ENCODE data around the gene CRIM1.

The CRIM1 gene

DNA sequence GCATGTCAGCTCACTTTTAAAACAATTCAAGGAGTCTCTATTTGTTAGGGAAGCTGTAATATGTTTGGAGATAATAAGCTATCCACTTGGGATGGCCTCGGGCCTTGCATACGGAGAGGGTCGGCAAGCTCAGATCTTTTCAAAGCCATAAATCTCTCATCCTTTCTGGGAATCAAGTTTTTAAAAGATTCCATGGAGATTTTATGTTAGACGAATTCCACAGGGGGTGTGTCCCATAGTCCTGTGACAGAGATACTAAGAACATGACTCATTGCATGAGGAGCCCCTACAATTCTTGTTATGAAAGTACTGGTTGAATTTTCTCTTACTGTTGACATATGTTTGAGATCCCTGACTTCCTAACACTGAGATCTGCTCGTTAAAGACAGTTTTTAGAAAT, 133.7 kb downstream of the CRIM1 start:
- Histone ChIP-seq H3K27me3 (ENCODE audit: insufficient read depth, low read length, poor library complexity, severe bottlenecking) (no peaks in the 10 kb centered on the region), H3K4me3 (ENCODE audit: low read length, poor library complexity, severe bottlenecking) (no peak overlapping the region), H2AFZ (ENCODE audit: low read length) (no peak overlapping the region), H3K4me2 (ENCODE audit: low read depth, low read length, poor library complexity, severe bottlenecking) (no peak overlapping the region), H4K20me1 (ENCODE audit: insufficient read depth, low read length, poor library complexity, severe bottlenecking) (no peaks in the 10 kb centered on the region), H3F3A (ENCODE audit: low read depth) (no peaks in the 10 kb centered on the region), H3K79me2 (ENCODE audit: insufficient read depth, low read length) (no peaks in the 10 kb centered on the region), H3K9me3 (ENCODE audit: insufficient read depth, low read depth, low read length) (no peaks in the 10 kb centered on the region), H3K4me1 (ENCODE audit: insufficient read depth, low read length, poor library complexity, severe bottlenecking) (no peaks in the 10 kb centered on the region), H3K36me3 (ENCODE audit: insufficient read depth, low read length) (no peaks in the 10 kb centered on the region), H3K9me2 (replicated peaks; ENCODE audit: low read depth, low read length) (no peaks in the 10 kb centered on the region), H3K9ac (ENCODE audit: low read depth, low read length, poor library complexity, severe bottlenecking) (no peak overlapping the region)
- TF ChIP-seq CTCF (conservative IDR thresholded peaks at IDR 0.05; ENCODE audit: low read length), result no peak
- TF ChIP-seq EZH2phosphoT487 (IDR thresholded peaks at IDR 0.05; ENCODE audit: borderline replicate concordance), result no peak

DNA sequence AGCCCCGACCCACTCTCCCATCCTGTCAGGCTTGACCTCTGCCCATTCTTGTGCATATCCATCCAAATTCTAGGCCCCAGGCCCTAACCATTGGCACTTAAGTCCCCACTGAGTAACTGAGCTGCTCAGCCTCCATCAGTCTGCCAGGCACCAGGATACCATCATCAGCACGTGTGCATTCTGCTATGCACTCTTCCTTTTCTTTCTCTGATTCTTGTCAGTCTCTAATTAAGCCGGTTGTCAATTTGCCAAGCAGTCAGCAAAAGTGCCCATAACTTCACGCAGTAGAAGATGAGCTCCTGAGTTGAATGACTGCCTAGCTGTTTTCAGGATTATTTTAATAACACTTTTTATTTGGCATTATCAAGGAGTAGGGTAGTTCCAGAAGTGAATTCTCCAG, 135.2 kb downstream of the CRIM1 start:
- Histone ChIP-seq H3K4me2 (ENCODE audit: low read depth, low read length, poor library complexity, severe bottlenecking) (no peak overlapping the region), H3K9me3 (ENCODE audit: insufficient read depth, low read depth, low read length) (no peaks in the 10 kb centered on the region), H3F3A (ENCODE audit: low read depth) (no peaks in the 10 kb centered on the region), H3K9me2 (replicated peaks; ENCODE audit: low read depth, low read length) (no peaks in the 10 kb centered on the region), H3K4me3 (ENCODE audit: low read length, poor library complexity, severe bottlenecking) (no peak overlapping the region), H3K36me3 (ENCODE audit: insufficient read depth, low read length) (no peaks in the 10 kb centered on the region), H3K27me3 (ENCODE audit: insufficient read depth, low read length, poor library complexity, severe bottlenecking) (no peaks in the 10 kb centered on the region), H4K20me1 (ENCODE audit: insufficient read depth, low read length, poor library complexity, severe bottlenecking) (no peaks in the 10 kb centered on the region), H2AFZ (ENCODE audit: low read length) (no peak overlapping the region), H3K79me2 (ENCODE audit: insufficient read depth, low read length) (no peaks in the 10 kb centered on the region), H3K4me1 (ENCODE audit: insufficient read depth, low read length, poor library complexity, severe bottlenecking) (no peaks in the 10 kb centered on the region), H3K9ac (ENCODE audit: low read depth, low read length, poor library complexity, severe bottlenecking) (no peak overlapping the region)
- TF ChIP-seq EZH2phosphoT487 (IDR thresholded peaks at IDR 0.05; ENCODE audit: borderline replicate concordance) (no peak), CTCF (conservative IDR thresholded peaks at IDR 0.05; ENCODE audit: low read length) (no peak)

GRCh38 chr2:36492216-36492945, 136.8 kb downstream of the CRIM1 start:
- Histone ChIP-seq H3K9me2 (replicated peaks; ENCODE audit: low read depth, low read length) (no peaks in the 10 kb centered on the region), H3F3A (ENCODE audit: low read depth) (no peaks in the 10 kb centered on the region), H3K4me1 (ENCODE audit: insufficient read depth, low read length, poor library complexity, severe bottlenecking) (no peaks in the 10 kb centered on the region), H3K36me3 (ENCODE audit: insufficient read depth, low read length) (no peaks in the 10 kb centered on the region), H3K9ac (ENCODE audit: low read depth, low read length, poor library complexity, severe bottlenecking) (no peak overlapping the region), H3K27me3 (ENCODE audit: insufficient read depth, low read length, poor library complexity, severe bottlenecking) (no peaks in the 10 kb centered on the region), H3K79me2 (ENCODE audit: insufficient read depth, low read length) (no peaks in the 10 kb centered on the region), H2AFZ (ENCODE audit: low read length) (no peak overlapping the region), H4K20me1 (ENCODE audit: insufficient read depth, low read length, poor library complexity, severe bottlenecking) (no peaks in the 10 kb centered on the region), H3K9me3 (ENCODE audit: insufficient read depth, low read depth, low read length) (no peaks in the 10 kb centered on the region), H3K4me3 (ENCODE audit: low read length, poor library complexity, severe bottlenecking) (no peak overlapping the region), H3K4me2 (ENCODE audit: low read depth, low read length, poor library complexity, severe bottlenecking) (no peak overlapping the region)
- no peak for TF ChIP-seq CTCF (conservative IDR thresholded peaks at IDR 0.05; ENCODE audit: low read length)
- TF ChIP-seq EZH2phosphoT487 (IDR thresholded peaks at IDR 0.05; ENCODE audit: borderline replicate concordance), result no peak

All from Loucy (cell line).